Loucy (cell line): ENCODE data around the gene MAP3K13.

Experiments
- EZH2phosphoT487 ChIP-seq: fragments of 200-600 bp; IDR thresholded peaks from 2 replicates; pipeline ENCODE4 v1.6.1; 2018; ENCODE audit warnings: antibody characterized with exemption, mild to moderate bottlenecking, moderate library complexity, borderline replicate concordance
- TF ChIP-seq, protein P1 (sequence below): fragments of 200-600 bp; sonication (generic); conservative IDR thresholded peaks from 2 replicates; pipeline ENCODE4 v1.5.1; 2014; ENCODE audit warnings: mild to moderate bottlenecking, antibody characterized with exemption, low read length

DNA sequence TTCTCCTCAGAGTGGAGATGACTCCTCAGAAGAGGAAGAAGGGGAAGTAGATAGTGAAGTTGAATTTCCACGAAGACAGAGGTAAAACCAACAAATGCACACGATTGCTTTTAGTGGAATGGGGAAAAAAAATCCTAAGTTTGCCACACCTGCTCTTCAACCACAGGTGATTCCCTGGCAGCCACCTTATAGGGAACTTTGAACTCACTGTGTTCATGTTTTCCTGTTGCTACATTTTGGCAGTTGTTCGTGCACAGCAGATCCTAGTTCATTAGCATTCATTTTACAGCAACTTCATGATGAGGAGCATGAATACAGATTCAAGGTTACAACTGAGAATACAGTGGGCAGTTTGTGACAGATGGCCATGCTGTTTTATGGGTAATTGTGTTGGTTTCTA lies 114.4 kb downstream of the MAP3K13 start:
- TF ChIP-seq, protein P1, sequence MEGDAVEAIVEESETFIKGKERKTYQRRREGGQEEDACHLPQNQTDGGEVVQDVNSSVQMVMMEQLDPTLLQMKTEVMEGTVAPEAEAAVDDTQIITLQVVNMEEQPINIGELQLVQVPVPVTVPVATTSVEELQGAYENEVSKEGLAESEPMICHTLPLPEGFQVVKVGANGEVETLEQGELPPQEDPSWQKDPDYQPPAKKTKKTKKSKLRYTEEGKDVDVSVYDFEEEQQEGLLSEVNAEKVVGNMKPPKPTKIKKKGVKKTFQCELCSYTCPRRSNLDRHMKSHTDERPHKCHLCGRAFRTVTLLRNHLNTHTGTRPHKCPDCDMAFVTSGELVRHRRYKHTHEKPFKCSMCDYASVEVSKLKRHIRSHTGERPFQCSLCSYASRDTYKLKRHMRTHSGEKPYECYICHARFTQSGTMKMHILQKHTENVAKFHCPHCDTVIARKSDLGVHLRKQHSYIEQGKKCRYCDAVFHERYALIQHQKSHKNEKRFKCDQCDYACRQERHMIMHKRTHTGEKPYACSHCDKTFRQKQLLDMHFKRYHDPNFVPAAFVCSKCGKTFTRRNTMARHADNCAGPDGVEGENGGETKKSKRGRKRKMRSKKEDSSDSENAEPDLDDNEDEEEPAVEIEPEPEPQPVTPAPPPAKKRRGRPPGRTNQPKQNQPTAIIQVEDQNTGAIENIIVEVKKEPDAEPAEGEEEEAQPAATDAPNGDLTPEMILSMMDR, result no peak
- TF ChIP-seq EZH2phosphoT487, result no peak
